ENCODE results near the gene PTDSS2.

DNA sequence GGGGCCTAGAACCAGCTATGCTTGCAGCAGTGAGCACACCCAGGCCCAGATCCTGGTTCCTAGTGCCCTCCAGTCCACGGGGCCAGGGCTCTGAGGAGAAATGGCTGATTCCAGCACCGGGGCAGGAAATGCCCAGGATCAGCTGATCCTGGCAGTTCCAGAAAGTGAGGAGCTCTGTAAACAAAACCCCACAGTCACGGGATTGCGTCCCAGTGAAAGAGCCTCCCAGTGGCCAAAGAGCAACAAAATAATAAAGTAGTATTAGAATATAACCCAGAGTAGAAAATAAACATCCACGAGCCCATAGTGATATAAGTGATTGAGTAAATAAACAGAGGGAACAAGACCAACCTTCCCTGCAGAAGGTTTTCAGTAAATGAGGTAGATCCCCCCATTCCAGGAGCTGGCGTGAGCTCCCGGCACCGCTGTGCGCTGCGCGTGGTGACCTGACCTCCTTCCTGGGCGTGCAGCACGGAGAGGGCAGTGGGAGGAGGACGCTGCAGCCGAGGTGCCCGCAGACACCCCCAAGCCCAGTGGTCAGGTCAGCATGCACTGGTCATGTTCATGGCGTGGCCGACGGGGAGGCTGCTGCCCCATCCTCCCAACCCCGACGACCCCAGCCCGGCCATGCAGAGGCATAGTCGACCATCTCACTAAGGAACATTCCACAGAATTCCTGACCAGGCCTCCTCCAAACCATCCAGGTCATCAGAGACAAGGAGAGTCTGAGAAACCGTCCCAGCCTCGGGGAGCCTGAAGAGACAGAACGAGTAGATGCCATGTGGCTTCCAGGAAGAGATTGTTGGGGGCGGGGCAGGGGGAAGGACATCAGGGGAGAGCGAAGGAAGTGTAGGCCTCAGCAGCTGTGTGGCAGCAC lies 19.8 kb downstream of the PTDSS2 start:
- TF ChIP-seq, protein P1, sequence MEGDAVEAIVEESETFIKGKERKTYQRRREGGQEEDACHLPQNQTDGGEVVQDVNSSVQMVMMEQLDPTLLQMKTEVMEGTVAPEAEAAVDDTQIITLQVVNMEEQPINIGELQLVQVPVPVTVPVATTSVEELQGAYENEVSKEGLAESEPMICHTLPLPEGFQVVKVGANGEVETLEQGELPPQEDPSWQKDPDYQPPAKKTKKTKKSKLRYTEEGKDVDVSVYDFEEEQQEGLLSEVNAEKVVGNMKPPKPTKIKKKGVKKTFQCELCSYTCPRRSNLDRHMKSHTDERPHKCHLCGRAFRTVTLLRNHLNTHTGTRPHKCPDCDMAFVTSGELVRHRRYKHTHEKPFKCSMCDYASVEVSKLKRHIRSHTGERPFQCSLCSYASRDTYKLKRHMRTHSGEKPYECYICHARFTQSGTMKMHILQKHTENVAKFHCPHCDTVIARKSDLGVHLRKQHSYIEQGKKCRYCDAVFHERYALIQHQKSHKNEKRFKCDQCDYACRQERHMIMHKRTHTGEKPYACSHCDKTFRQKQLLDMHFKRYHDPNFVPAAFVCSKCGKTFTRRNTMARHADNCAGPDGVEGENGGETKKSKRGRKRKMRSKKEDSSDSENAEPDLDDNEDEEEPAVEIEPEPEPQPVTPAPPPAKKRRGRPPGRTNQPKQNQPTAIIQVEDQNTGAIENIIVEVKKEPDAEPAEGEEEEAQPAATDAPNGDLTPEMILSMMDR (IDR thresholded peaks at IDR 0.05): no peak
- no peak for TF ChIP-seq EZH2 (IDR thresholded peaks at IDR 0.05; ENCODE audit: borderline replicate concordance, insufficient read depth, low read depth, low read length, poor library complexity, severe bottlenecking)

Measured in B cell (primary cell).